ENCODE measurements around the gene GIMAP8. TPM values are rescaled to one million over a fixed set of nuclear protein-coding genes. Genes with fewer than 3 reads are reported as not detected.

Gene GIMAP8
- polyA plus RNA-seq, 1 experiment, result not detected

GRCh38 chr7:150411606-150412005 is 38.8 kb upstream of the GIMAP8 start:
- no peaks in the 10 kb centered on the region for H3K27me3 ChIP-seq (ENCODE audit: control insufficient read depth, insufficient read depth, low read length)
- H3K27ac ChIP-seq (ENCODE audit: low read depth, low read length), result no peak overlapping the region
- CTCF ChIA-PET, result no interaction called here
- DNase-seq (ENCODE audit: low read depth, low spot score), result no peak
- TF ChIP-seq CTCF (IDR thresholded peaks at IDR 0.05; ENCODE audit: low read depth, low read length), result no peak
- no peaks in the 10 kb centered on the region; the same call in 1 of the 2 replicates for H3K9me3 ChIP-seq (ENCODE audit: control insufficient read depth, insufficient read depth, low read length)
- POLR2A ChIA-PET, result no interaction called here
- H3K4me3 ChIP-seq (ENCODE audit: low read depth, low read length), result no peak overlapping the region

GRCh38 chr7:150412016-150412415 is 38.4 kb upstream of the GIMAP8 start:
- TF ChIP-seq CTCF (IDR thresholded peaks at IDR 0.05; ENCODE audit: low read depth, low read length), result no peak
- ChIA-PET POLR2A (no interaction called here), CTCF (interaction anchor here (0.6 kb wide), 1 partner anchor 1407 kb away, joined by 4 read pairs; no protein-coding TSS in a partner anchor)
- no peaks in the 10 kb centered on the region for H3K27me3 ChIP-seq (ENCODE audit: control insufficient read depth, insufficient read depth, low read length)
- H3K27ac ChIP-seq (ENCODE audit: low read depth, low read length), result no peak overlapping the region
- H3K9me3 ChIP-seq (ENCODE audit: control insufficient read depth, insufficient read depth, low read length), result no peaks in the 10 kb centered on the region; the same call in 1 of the 2 replicates
- no peak for DNase-seq (ENCODE audit: low read depth, low spot score)
- H3K4me3 ChIP-seq (ENCODE audit: low read depth, low read length), result no peak overlapping the region

GRCh38 chr7:150412518-150413488 is 37.6 kb upstream of the GIMAP8 start:
- no peak for TF ChIP-seq CTCF (IDR thresholded peaks at IDR 0.05; ENCODE audit: low read depth, low read length)
- DNase-seq (ENCODE audit: low read depth, low spot score), result no peak
- Histone ChIP-seq H3K27me3 (ENCODE audit: control insufficient read depth, insufficient read depth, low read length) (no peaks in the 10 kb centered on the region), H3K4me3 (ENCODE audit: low read depth, low read length) (no peak overlapping the region), H3K9me3 (ENCODE audit: control insufficient read depth, insufficient read depth, low read length) (no peaks in the 10 kb centered on the region), H3K27ac (ENCODE audit: low read depth, low read length) (no peak overlapping the region)
- CTCF ChIA-PET, result interaction anchor here (0.6 to 0.9 kb wide), 2 partner anchors 9 to 1407 kb away, joined by 3 to 4 read pairs; no protein-coding TSS in a partner anchor
- POLR2A ChIA-PET, result no interaction called here

GRCh38 chr7:150413640-150414081 is 36.8 kb upstream of the GIMAP8 start:
- TF ChIP-seq CTCF (IDR thresholded peaks at IDR 0.05; ENCODE audit: low read depth, low read length), result no peak
- no peak for DNase-seq (ENCODE audit: low read depth, low spot score)
- POLR2A ChIA-PET, result no interaction called here
- no peak overlapping the region for H3K27ac ChIP-seq (ENCODE audit: low read depth, low read length)
- H3K27me3 ChIP-seq (ENCODE audit: control insufficient read depth, insufficient read depth, low read length), result no peaks in the 10 kb centered on the region
- CTCF ChIA-PET, result interaction anchor here (0.9 kb wide), 1 partner anchor 8 kb away, joined by 3 read pairs; no protein-coding TSS in a partner anchor
- H3K9me3 ChIP-seq (ENCODE audit: control insufficient read depth, insufficient read depth, low read length), result no peaks in the 10 kb centered on the region
- no peak overlapping the region for H3K4me3 ChIP-seq (ENCODE audit: low read depth, low read length)

Measured in AG04450 (cell line).